ENCODE measurements around the gene CCDC124. TPM values are rescaled to one million over a fixed set of nuclear protein-coding genes. Genes with fewer than 3 reads are reported as not detected.
"Not testable (repeated sequence)": the region's sequence is repeated elsewhere in the genome, so short reads cannot be mapped to it uniquely, and the experiment has no call there.

Gene CCDC124
- 22.3 TPM for total RNA-seq

- peak; percentile 94 for DNase-seq
These were observed at the start of gene CCDC124 for GRCh38 chr19:17932485-17933338. CCDC124 (plus strand) TSS chr19:17933015; CDS start chr19:17936421, 3,406 bp downstream.

GRCh38 chr19:17883627-17884410 is 49.0 kb upstream of the CCDC124 start:
- DNase-seq: no peak

- no peak for DNase-seq
These were observed 46.3 kb upstream of the CCDC124 start for GRCh38 chr19:17886515-17886914.

DNA sequence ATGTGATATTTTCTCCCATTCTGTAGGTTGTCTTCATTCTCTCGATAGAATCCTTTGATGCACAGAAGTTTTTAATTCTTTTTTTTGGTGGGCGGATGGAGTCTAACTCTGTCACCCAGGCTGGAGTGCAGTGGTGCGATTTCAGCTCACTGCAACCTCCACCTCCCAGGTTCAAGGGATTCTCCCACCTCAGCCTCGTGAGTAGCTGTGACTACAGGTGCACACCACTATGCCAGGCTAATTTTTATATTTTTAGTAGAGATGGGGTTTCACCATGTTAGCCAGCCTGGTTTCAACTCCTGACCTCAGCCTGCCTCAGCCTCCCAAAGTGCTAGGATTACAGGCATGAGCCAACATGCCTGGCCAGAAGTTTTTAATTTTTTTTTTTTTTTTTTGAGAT is 45.6 kb upstream of the CCDC124 start:
- DNase-seq: not testable (repeated sequence)

DNA sequence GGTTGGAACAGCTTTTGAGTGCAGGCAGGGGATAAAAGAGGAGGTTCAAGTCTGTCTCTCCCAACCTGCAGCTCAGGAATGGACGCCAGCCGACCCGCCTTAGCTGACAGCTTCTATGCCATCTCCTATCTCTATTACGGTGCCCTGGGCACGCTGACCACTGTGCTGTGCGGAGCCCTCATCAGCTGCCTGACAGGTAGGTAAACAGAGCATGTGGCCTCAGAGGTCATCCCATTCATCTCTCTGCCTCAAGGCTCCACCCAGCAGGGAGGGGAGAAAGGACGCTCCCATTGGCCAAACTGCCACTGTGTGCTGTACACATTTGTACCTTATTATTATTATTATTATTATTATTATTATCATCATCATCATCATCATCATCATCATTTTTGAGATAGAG is 44.6 kb upstream of the CCDC124 start:
- DNase-seq: no peak

DNA sequence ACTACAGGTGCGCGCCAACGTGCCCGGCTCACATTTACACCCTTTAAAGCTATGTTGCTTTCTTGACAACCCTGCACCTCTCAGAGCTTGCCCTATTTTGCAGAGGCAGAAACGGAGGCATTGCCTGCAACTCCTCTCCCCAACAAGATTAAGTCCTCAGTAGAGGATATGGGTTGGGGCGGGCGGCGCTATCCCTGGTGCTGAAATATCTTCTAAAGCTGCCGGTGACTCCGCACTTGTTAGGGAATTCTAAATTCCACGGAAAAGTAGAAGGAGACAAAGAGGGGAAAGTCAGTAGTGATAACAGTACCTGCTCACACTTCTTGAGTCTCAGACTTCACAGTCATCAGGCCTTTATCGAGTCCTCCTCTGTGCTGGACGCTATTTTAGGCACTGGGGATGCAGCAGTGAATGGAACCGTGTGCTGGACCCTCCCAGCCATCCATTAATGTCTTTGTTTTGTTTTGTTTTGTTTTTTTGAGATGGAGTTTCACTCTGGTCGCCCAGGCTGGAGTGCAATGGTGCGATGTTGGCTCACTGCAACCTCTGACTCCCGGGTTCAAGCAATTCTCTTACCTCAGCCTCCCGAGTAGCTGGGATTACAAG is 43.1 kb upstream of the CCDC124 start:
- no peak for DNase-seq

DNA sequence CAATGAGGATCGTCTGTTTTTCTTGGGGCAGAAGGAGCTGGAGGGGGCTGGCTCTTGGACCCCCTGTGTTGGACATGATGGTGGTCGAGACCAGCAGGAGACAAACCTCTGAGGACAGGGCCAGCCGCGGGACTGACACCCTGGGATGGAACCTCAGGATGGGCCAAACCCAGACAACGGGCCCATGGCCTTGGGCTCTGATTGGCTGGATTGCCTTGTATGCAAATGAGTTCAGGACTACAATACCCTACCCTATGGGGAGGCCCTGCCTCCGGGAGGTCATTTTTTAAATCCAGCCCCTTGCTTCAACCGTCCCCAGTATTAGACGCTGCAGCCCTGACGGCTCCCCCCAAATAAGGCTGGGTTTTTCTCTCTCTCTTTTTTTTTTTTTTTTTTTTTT is 39.0 kb upstream of the CCDC124 start:
- DNase-seq: no peak

- no peak for DNase-seq
These were observed 30.1 kb upstream of the CCDC124 start for GRCh38 chr19:17902701-17903100.

- DNase-seq: no peak
These were observed 24.6 kb upstream of the CCDC124 start for GRCh38 chr19:17908244-17908643.

GRCh38 chr19:17909003-17909732 is 23.6 kb upstream of the CCDC124 start:
- no peak for DNase-seq

GRCh38 chr19:17910791-17911360 is 21.9 kb upstream of the CCDC124 start:
- no peak for DNase-seq

GRCh38 chr19:17915940-17916593 is 16.7 kb upstream of the CCDC124 start:
- DNase-seq: no peak

DNA sequence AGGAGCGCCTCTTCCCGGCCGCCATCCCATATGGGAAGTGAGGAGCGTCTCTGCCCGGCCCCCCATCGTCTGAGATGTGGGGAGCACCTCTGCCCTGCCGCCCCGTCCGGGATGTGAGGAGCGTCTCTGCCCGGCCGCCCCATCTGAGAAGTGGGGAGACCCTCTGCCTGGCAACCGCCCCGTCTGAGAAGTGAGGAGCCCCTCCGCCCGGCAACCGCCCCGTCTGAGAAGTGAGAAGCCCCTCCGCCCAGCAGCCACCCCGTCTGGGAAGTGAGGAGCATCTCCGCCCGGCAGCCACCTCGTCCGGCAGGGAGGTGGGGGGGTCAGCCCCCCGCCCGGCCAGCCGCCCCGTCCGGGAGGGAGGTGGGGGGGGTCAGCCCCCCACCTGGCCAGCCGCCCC is 14.7 kb upstream of the CCDC124 start:
- DNase-seq: not testable (repeated sequence)

DNA sequence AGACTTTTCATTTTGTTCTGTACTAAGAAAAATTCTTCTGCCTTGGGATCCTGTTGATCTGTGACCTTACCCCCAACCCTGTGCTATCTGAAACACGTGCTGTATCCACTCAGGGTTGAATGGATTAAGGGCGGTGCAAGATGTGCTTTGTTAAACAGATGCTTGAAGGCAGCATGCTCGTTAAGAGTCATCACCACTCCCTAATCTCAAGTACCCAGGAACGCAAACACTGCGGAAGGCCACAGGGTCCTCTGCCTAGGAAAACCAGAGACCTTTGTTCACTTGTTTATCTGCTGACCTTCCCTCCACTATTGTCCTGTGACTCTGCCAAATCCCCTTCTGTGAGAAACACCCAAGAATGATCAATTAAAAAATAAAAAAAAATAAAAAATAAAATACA is 13.7 kb upstream of the CCDC124 start:
- DNase-seq: not testable (repeated sequence)

GRCh38 chr19:17920527-17920926 is 12.3 kb upstream of the CCDC124 start:
- no peak for DNase-seq

GRCh38 chr19:17922138-17922537 is 10.7 kb upstream of the CCDC124 start:
- no peak for DNase-seq

- no peak for DNase-seq
These were observed 6.8 kb upstream of the CCDC124 start for GRCh38 chr19:17926044-17926443.

GRCh38 chr19:17929056-17929455 is 3.8 kb upstream of the CCDC124 start:
- DNase-seq: no peak

- DNase-seq: no peak
These were observed 1.2 kb upstream of the CCDC124 start for GRCh38 chr19:17931532-17932191.

DNA sequence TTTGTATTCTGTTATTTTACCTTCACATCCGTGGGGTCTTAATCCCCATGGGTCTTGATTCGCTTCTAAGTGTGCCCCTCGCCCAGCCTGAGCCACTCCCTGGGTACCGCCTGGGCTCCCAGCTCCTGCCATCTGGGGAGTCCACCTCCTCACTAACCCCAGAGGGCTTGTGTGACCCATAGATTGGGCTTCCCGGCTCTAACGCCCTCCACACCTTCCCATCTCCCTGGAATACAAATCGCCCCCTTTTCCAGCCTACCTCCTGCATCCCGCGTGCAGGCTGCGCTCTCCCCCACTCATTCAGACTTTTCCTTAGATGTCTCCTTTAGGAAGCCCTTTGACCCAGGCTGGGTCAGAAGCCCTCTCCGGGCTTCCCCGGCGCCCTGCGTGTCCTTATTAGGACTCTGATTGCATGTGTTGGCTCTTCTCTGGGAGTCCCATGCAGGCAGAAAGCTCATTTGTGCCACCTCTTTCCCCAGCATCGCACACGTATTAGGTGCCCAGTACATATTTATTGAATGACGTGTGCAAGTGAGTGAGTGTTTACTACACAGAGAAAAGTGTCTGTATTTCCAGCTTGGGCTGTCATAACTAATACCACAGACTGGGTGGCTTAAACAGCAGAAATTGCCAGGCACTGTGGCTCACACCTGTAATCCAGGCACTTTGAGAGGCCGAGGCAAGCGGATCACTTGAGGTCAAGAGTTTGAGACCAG is 757 bp downstream of the CCDC124 start:
- DNase-seq: no peak

All from skin of body (tissue), 2 donors.